ENCODE data around the gene WWP2. TPM values are rescaled to one million over a fixed set of nuclear protein-coding genes. Genes with fewer than 3 reads are reported as not detected.

The WWP2 gene
- polyA plus RNA-seq, 1 donor (not counting 4 experiments of a cell fraction or from before 2014, with no cell fraction given), result 6.9 TPM

GRCh38 chr16:69874271-69874670 is 112.1 kb downstream of the WWP2 start:
- Histone ChIP-seq H3K9me3 (ENCODE audit: control insufficient read depth, low read depth, low read length) (peaks cover 3% of the 10 kb centered on the region), H3K9me1 (ENCODE audit: control insufficient read depth, extremely low read depth, insufficient read depth, low read length) (no peaks in the 10 kb centered on the region), H3K79me2 (ENCODE audit: control insufficient read depth, insufficient read depth, low read length) (no peaks in the 10 kb centered on the region), H3K27ac (ENCODE audit: control insufficient read depth, insufficient read depth, low read length) (no peak overlapping the region), H3K4me1 (ENCODE audit: control insufficient read depth, extremely low read depth, insufficient read depth, low read length) (peaks cover 7% of the 10 kb centered on the region), H2AFZ (ENCODE audit: control insufficient read depth, low read length) (no peak overlapping the region), H3K9ac (ENCODE audit: control insufficient read depth, extremely low read depth, insufficient read depth, low read length) (no peak overlapping the region), H3K4me3 (ENCODE audit: control insufficient read depth in 2 of 3, extremely low read depth in 1 of 3, insufficient read depth in 2 of 3, low read depth in 1 of 3, low read length in 3 of 3) (no peak overlapping the region), H4K20me1 (ENCODE audit: control insufficient read depth, extremely low read depth, insufficient read depth, low read length) (no peaks in the 10 kb centered on the region), H3K27me3 (ENCODE audit: control insufficient read depth, extremely low read depth, insufficient read depth, low read length) (no peaks in the 10 kb centered on the region), H3K36me3 (ENCODE audit: control insufficient read depth in 2 of 2, extremely low read depth in 1 of 2, insufficient read depth in 2 of 2, low read length in 2 of 2) (peaks cover 3 to 8% of the 10 kb centered on the region in 2 experiments), H3K4me2 (ENCODE audit: control insufficient read depth, extremely low read depth, insufficient read depth, low read depth, low read length) (no peak overlapping the region)
- TF ChIP-seq, protein P1, sequence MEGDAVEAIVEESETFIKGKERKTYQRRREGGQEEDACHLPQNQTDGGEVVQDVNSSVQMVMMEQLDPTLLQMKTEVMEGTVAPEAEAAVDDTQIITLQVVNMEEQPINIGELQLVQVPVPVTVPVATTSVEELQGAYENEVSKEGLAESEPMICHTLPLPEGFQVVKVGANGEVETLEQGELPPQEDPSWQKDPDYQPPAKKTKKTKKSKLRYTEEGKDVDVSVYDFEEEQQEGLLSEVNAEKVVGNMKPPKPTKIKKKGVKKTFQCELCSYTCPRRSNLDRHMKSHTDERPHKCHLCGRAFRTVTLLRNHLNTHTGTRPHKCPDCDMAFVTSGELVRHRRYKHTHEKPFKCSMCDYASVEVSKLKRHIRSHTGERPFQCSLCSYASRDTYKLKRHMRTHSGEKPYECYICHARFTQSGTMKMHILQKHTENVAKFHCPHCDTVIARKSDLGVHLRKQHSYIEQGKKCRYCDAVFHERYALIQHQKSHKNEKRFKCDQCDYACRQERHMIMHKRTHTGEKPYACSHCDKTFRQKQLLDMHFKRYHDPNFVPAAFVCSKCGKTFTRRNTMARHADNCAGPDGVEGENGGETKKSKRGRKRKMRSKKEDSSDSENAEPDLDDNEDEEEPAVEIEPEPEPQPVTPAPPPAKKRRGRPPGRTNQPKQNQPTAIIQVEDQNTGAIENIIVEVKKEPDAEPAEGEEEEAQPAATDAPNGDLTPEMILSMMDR (optimal IDR thresholded peaks at IDR 0.05 in 1 of 3, IDR thresholded peaks at IDR 0.05 in 1 of 3, conservative IDR thresholded peaks at IDR 0.05 in 1 of 3; ENCODE audit: extremely low read depth in 1 of 3, insufficient read depth in 2 of 3, low read length in 3 of 3), result no peak
- TF ChIP-seq EZH2 (IDR thresholded peaks at IDR 0.05; ENCODE audit: low read length), result no peak
- DNase-seq (ENCODE audit: low read depth, low spot score) (no peak), FAIRE-seq (no peak)
- dilution Hi-C loops (cut with MboI; ENCODE audit: extremely low pct_ligation_motif_present, low sequenced_read_pairs), result no loop called here

- Histone ChIP-seq H3K4me3 (ENCODE audit: control insufficient read depth in 2 of 3, extremely low read depth in 1 of 3, insufficient read depth in 2 of 3, low read depth in 1 of 3, low read length in 3 of 3) (no peak overlapping the region), H3K9me3 (ENCODE audit: control insufficient read depth, low read depth, low read length) (peaks cover 3% of the 10 kb centered on the region), H3K9ac (ENCODE audit: control insufficient read depth, extremely low read depth, insufficient read depth, low read length) (no peak overlapping the region), H2AFZ (ENCODE audit: control insufficient read depth, low read length) (no peak overlapping the region), H3K79me2 (ENCODE audit: control insufficient read depth, insufficient read depth, low read length) (no peaks in the 10 kb centered on the region), H3K36me3 (ENCODE audit: control insufficient read depth in 2 of 2, extremely low read depth in 1 of 2, insufficient read depth in 2 of 2, low read length in 2 of 2) (peaks cover 0 to 4% of the 10 kb centered on the region in 2 experiments), H3K4me1 (ENCODE audit: control insufficient read depth, extremely low read depth, insufficient read depth, low read length) (no peaks in the 10 kb centered on the region), H3K27ac (ENCODE audit: control insufficient read depth, insufficient read depth, low read length) (no peak overlapping the region), H3K27me3 (ENCODE audit: control insufficient read depth, extremely low read depth, insufficient read depth, low read length) (no peaks in the 10 kb centered on the region), H3K4me2 (ENCODE audit: control insufficient read depth, extremely low read depth, insufficient read depth, low read depth, low read length) (no peak overlapping the region), H3K9me1 (ENCODE audit: control insufficient read depth, extremely low read depth, insufficient read depth, low read length) (no peaks in the 10 kb centered on the region), H4K20me1 (ENCODE audit: control insufficient read depth, extremely low read depth, insufficient read depth, low read length) (no peaks in the 10 kb centered on the region)
- DNase-seq (ENCODE audit: low read depth, low spot score), result no peak
- no peak for TF ChIP-seq EZH2 (IDR thresholded peaks at IDR 0.05; ENCODE audit: low read length)
- TF ChIP-seq, protein P1 (optimal IDR thresholded peaks at IDR 0.05 in 1 of 3, IDR thresholded peaks at IDR 0.05 in 1 of 3, conservative IDR thresholded peaks at IDR 0.05 in 1 of 3; ENCODE audit: extremely low read depth in 1 of 3, insufficient read depth in 2 of 3, low read length in 3 of 3), result no peak
- dilution Hi-C loops (cut with MboI; ENCODE audit: extremely low pct_ligation_motif_present, low sequenced_read_pairs), result no loop called here
- no peak for FAIRE-seq
Measured at GRCh38 chr16:69880640-69881133, 118.6 kb downstream of the WWP2 start.

Measured in keratinocyte (primary cell).